ACC112 (cell line): ENCODE data around the gene LIMS1.
"Not testable (repeated sequence)": the region's sequence is repeated elsewhere in the genome, so short reads cannot be mapped to it uniquely, and the experiment has no call there.

ENCODE experiments used
- H2AFZ ChIP-seq: fragments of 200-600 bp; sonication (generic); one replicate; pipeline ENCODE4 v1.6.0; 2017; ENCODE audit warnings: antibody characterized with exemption, low read length; ENCODE audit not compliant: unreplicated experiment
- H3K27ac ChIP-seq: fragments of 200-600 bp; sonication (generic); 2 replicates; pipeline ENCODE4 v1.5.1; 2014; ENCODE audit warnings: low read depth, mild to moderate bottlenecking, antibody characterized with exemption, low read length, moderate library complexity
- H3K27me3 ChIP-seq: fragments of 200-600 bp; sonication (generic); 2 replicates; pipeline ENCODE4 v1.6.1; 2014; ENCODE audit warnings: mild to moderate bottlenecking, antibody characterized with exemption, low read length, moderate library complexity, mixed read lengths; ENCODE audit not compliant: insufficient read depth
- H3K36me3 ChIP-seq: fragments of 200-600 bp; sonication (generic); 2 replicates; pipeline ENCODE4 v1.6.1; 2016; ENCODE audit warnings: mild to moderate bottlenecking, antibody characterized with exemption, low read length, moderate library complexity, mixed read lengths; ENCODE audit not compliant: insufficient read depth
- H3K4me1 ChIP-seq: fragments of 200-600 bp; sonication (generic); one replicate; pipeline ENCODE4 v1.6.1; 2016; ENCODE audit warnings: low read length, mixed read lengths; ENCODE audit not compliant: insufficient read depth, unreplicated experiment, control insufficient read depth
- H3K4me3 ChIP-seq: fragments of 200-600 bp; sonication (generic); 2 replicates; pipeline ENCODE4 v1.5.1; 2014; ENCODE audit warnings: mild to moderate bottlenecking, low read depth, low read length
- H3K79me2 ChIP-seq: fragments of 200-600 bp; sonication (generic); one replicate; pipeline ENCODE4 v1.6.0; 2016; ENCODE audit warnings: low read length; ENCODE audit not compliant: control insufficient read depth, unreplicated experiment, insufficient read depth

Gene LIMS1

GRCh38 chr2:108597105-108597744 lies 63.0 kb downstream of the LIMS1 start:
- not testable (repeated sequence) for H2AFZ ChIP-seq, H3K27me3 ChIP-seq, H3K4me3 ChIP-seq, H3K27ac ChIP-seq, H3K36me3 ChIP-seq
- peaks cover 34% of the 10 kb centered on the region for H3K4me1 ChIP-seq
- H3K79me2 ChIP-seq = peaks cover 37% of the 10 kb centered on the region

GRCh38 chr2:108601199-108601598 lies 66.9 kb downstream of the LIMS1 start:
- Histone ChIP-seq H3K79me2 (peaks cover 48% of the 10 kb centered on the region), H3K4me1 (peaks cover 11% of the 10 kb centered on the region)
- not testable (repeated sequence) for H3K27ac ChIP-seq, H3K36me3 ChIP-seq, H2AFZ ChIP-seq, H3K4me3 ChIP-seq, H3K27me3 ChIP-seq

GRCh38 chr2:108602422-108602821 lies 68.2 kb downstream of the LIMS1 start:
- Histone ChIP-seq H3K79me2 (peaks cover 46% of the 10 kb centered on the region), H3K4me3 (no peak overlapping the region), H3K27me3 (no peaks in the 10 kb centered on the region), H2AFZ (no peak overlapping the region), H3K36me3 (no peaks in the 10 kb centered on the region), H3K4me1 (peaks cover 11% of the 10 kb centered on the region), H3K27ac (no peak overlapping the region)

- Histone ChIP-seq H3K4me3 (no peak overlapping the region), H3K4me1 (peaks cover 11% of the 10 kb centered on the region), H3K79me2 (peaks cover 50% of the 10 kb centered on the region), H3K36me3 (no peaks in the 10 kb centered on the region), H3K27ac (peak overlapping the region; percentile 11), H2AFZ (no peak overlapping the region), H3K27me3 (no peaks in the 10 kb centered on the region)
Measured at GRCh38 chr2:108604196-108604595, 69.9 kb downstream of the LIMS1 start.

GRCh38 chr2:108605947-108606346 lies 71.7 kb downstream of the LIMS1 start:
- H3K36me3 ChIP-seq = no peaks in the 10 kb centered on the region
- H3K4me1 ChIP-seq = peaks cover 11% of the 10 kb centered on the region
- H3K27me3 ChIP-seq = no peaks in the 10 kb centered on the region
- no peak overlapping the region for H2AFZ ChIP-seq
- no peak overlapping the region for H3K27ac ChIP-seq
- peaks cover 56% of the 10 kb centered on the region for H3K79me2 ChIP-seq
- H3K4me3 ChIP-seq = no peak overlapping the region

GRCh38 chr2:108607706-108608301 lies 73.5 kb downstream of the LIMS1 start:
- H3K79me2 ChIP-seq = peaks cover 50% of the 10 kb centered on the region
- no peak overlapping the region for H3K27ac ChIP-seq
- H3K4me1 ChIP-seq = peaks cover 11% of the 10 kb centered on the region
- no peaks in the 10 kb centered on the region for H3K36me3 ChIP-seq
- no peak overlapping the region for H2AFZ ChIP-seq
- H3K4me3 ChIP-seq = no peak overlapping the region
- no peaks in the 10 kb centered on the region for H3K27me3 ChIP-seq

GRCh38 chr2:108611021-108611420 lies 76.8 kb downstream of the LIMS1 start:
- H3K4me3 ChIP-seq = no peak overlapping the region
- no peak overlapping the region for H2AFZ ChIP-seq
- no peaks in the 10 kb centered on the region for H3K27me3 ChIP-seq
- no peaks in the 10 kb centered on the region for H3K36me3 ChIP-seq
- no peak overlapping the region for H3K27ac ChIP-seq
- peaks cover 60% of the 10 kb centered on the region for H3K79me2 ChIP-seq
- no peaks in the 10 kb centered on the region for H3K4me1 ChIP-seq

GRCh38 chr2:108612153-108612513 lies 77.9 kb downstream of the LIMS1 start:
- H3K4me3 ChIP-seq = no peak overlapping the region
- H3K36me3 ChIP-seq = no peaks in the 10 kb centered on the region
- no peak overlapping the region for H3K27ac ChIP-seq
- no peaks in the 10 kb centered on the region for H3K27me3 ChIP-seq
- no peak overlapping the region for H2AFZ ChIP-seq
- H3K79me2 ChIP-seq = peaks cover 68% of the 10 kb centered on the region
- peaks cover 7% of the 10 kb centered on the region for H3K4me1 ChIP-seq

GRCh38 chr2:108612514-108613183 lies 78.4 kb downstream of the LIMS1 start:
- Histone ChIP-seq H2AFZ (no peak overlapping the region), H3K36me3 (no peaks in the 10 kb centered on the region), H3K4me1 (peaks cover 7% of the 10 kb centered on the region), H3K79me2 (peaks cover 69% of the 10 kb centered on the region), H3K27ac (no peak overlapping the region), H3K4me3 (no peak overlapping the region), H3K27me3 (no peaks in the 10 kb centered on the region)

- no peak overlapping the region for H2AFZ ChIP-seq
Measured at GRCh38 chr2:108613261-108614042, 79.2 kb downstream of the LIMS1 start.

More at GRCh38 chr2:108613261-108614042, 79.2 kb downstream of the LIMS1 start:
- Histone ChIP-seq H3K27ac (no peak overlapping the region), H3K79me2 (peaks cover 71% of the 10 kb centered on the region), H3K27me3 (no peaks in the 10 kb centered on the region), H3K36me3 (no peaks in the 10 kb centered on the region), H3K4me1 (peaks cover 7% of the 10 kb centered on the region), H3K4me3 (no peak overlapping the region)
